Fibroblast of villous mesenchyme (primary cell): ENCODE data around the gene TDRD15. TPM values are rescaled to one million over a fixed set of nuclear protein-coding genes. Genes with fewer than 3 reads are reported as not detected.
"Not testable (repeated sequence)": the region's sequence is repeated elsewhere in the genome, so short reads cannot be mapped to it uniquely, and the experiment has no call there.

Source experiments
- DNase-seq: peaks from one replicate; pipeline ENCODE4 v3.0.0-alpha.2; 2010; ENCODE audit warnings: low read depth
- H3K4me3 ChIP-seq: 2 replicates; pipeline ENCODE4 v1.5.1; 2011; ENCODE audit warnings: low read depth, mild to moderate bottlenecking, low read length
- CTCF ChIP-seq: IDR thresholded peaks from 2 replicates; pipeline ENCODE4 v1.5.1; 2012; ENCODE audit warnings: low read depth, mild to moderate bottlenecking, low read length; ENCODE audit not compliant: insufficient read depth
- total RNA-seq: library from RNA; depleted of rRNA; stranded (reverse); fragments of >200 nt; gene quantifications from 2 replicates; pipeline ENCODE4 v1.2.3, GENCODE V29; 2012

Gene TDRD15
- total RNA-seq, 1 donor: not detected

DNA sequence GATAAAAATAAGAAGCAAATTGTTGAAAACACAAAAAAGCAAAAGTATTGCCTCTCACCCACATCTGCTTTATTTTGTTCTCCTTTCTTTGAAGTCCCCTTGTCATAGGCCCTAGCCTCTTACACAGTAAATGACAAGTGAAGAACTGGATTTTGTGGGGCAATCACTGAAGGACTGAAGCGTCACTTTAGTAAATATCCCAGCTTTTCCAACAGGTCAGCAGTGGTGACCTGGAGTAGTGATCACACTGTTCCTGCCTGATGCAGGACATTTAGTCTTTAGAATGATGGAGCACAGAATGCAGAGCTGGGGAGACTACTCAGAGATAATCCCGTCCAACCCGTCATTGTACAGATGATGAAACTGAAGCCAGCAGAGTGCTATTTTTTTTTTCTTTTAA is 28.1 kb upstream of the TDRD15 start:
- no peak for DNase-seq
- H3K4me3 ChIP-seq: no peak overlapping the region
- TF ChIP-seq CTCF: no peak

- no peak overlapping the region for H3K4me3 ChIP-seq
- no peak for DNase-seq
- TF ChIP-seq CTCF: no peak
Measured at GRCh38 chr2:21096458-21096857, 27.3 kb upstream of the TDRD15 start.

GRCh38 chr2:21097331-21097730 is 26.4 kb upstream of the TDRD15 start:
- TF ChIP-seq CTCF: no peak
- H3K4me3 ChIP-seq: no peak overlapping the region
- DNase-seq: no peak

DNA sequence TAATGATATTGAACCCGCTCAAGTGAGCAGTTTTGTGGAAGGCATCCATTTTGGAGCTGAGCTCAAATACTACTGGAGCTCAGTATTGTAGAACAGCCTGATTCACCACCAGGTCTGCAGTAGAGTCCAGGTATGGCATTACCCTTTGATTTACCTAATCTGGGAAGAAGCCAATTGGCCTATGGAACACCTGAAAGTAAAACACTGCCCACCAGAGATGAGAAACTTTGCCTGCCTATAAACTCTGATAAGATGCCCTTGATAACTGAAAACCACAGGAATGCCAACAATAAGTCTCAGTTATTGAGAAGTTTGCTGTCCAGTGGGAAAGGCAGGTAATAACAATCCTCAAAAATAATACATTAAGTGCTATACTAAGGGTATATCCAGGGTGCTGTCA is 25.5 kb upstream of the TDRD15 start:
- no peak overlapping the region for H3K4me3 ChIP-seq
- TF ChIP-seq CTCF: no peak
- no peak for DNase-seq

DNA sequence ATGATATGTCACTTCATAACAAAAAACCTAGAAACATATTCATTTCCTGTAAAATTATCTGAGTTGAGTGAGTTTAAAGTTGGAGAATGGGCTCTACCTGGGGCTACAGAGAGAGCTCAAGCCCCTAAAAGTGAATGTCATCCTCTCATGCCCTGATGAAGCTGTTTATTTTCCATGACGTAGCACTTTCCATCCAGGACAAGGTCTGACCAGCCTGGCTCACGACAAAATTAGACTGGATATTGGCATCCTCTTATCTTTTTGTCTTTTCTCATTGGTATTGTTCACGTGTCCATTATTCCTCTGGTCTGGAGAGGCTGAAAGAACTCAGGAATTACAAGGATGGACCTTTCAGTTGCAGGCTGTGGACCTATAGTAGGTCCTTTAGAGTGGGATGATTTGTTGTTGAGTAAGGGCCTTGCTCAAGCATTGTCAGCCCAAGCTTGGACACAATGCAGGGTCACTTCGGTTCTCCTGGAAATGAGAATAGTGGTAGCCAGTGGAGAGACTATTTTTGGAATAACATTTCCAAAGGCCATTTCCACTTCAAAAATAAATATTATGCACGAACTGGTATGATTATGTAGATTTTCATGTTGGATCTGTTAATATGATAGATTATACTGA is 24.4 kb upstream of the TDRD15 start:
- no peak for DNase-seq
- H3K4me3 ChIP-seq: no peak overlapping the region
- TF ChIP-seq CTCF: no peak

GRCh38 chr2:21101514-21102155 is 22.1 kb upstream of the TDRD15 start:
- not testable (repeated sequence) for H3K4me3 ChIP-seq, DNase-seq

- no peak for DNase-seq
- no peak for TF ChIP-seq CTCF
- H3K4me3 ChIP-seq: no peak overlapping the region
Measured at GRCh38 chr2:21102356-21102755, 21.4 kb upstream of the TDRD15 start.
